HL-60/S4 (cell line): ENCODE data around the gene QRSL1.
"Not testable (repeated sequence)": the region's sequence is repeated elsewhere in the genome, so short reads cannot be mapped to it uniquely, and the experiment has no call there.

Source experiments
- in situ Hi-C: fragments of 300-500 bp; cut with MboI; formaldehyde crosslinking; loops from 2 replicates; pipeline ENCODE4 v1.14.3; 2022; ENCODE audit warnings: low sequenced_read_pairs

QRSL1 gene, protein sequence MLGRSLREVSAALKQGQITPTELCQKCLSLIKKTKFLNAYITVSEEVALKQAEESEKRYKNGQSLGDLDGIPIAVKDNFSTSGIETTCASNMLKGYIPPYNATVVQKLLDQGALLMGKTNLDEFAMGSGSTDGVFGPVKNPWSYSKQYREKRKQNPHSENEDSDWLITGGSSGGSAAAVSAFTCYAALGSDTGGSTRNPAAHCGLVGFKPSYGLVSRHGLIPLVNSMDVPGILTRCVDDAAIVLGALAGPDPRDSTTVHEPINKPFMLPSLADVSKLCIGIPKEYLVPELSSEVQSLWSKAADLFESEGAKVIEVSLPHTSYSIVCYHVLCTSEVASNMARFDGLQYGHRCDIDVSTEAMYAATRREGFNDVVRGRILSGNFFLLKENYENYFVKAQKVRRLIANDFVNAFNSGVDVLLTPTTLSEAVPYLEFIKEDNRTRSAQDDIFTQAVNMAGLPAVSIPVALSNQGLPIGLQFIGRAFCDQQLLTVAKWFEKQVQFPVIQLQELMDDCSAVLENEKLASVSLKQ

DNA sequence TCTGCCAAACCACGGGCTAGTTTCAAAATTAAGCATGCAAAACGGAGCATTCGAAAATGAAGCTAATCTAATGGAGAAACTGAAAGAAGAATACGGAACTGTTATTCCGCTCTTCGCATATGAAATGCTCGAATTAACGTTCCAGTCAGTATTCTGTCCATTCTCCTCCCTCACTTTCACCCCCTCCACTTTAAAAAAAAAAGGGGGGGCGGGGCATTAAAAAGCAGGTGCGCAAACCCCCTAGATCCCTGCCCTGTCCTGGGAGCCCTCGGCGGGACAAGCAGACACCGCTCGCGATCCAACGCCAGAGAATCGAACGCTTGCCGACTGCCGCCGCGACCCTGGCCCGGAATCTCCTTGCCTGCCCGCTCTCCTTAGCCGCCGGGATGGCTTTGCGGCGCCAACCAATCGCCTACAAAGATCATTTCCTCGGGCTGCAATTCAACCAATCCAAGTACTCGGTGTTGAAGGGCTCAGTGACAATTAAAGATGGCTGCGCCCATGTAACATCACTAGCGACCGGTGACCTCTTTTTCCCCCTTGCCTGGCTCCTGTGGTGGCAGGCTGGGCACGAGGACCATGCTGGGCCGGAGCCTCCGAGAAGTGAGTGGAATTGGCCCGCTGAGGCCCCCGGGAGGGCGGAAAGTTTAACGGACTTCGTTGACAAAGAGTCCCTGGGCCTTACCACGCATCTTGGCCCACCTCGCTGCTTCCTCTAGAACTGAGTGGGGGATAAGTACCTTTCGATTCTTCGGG is at the start of gene QRSL1, which contains the start of gene RTN4IP1:
Gene QRSL1 (plus strand): TSS at position 476 of the 756 bp plus-strand sequence. CDS start 104 bp downstream, at position 580.
Gene RTN4IP1 (minus strand): TSS at position 396 of the 756 bp plus-strand sequence. CDS start 477 bp downstream, outside the sequence.
- in situ Hi-C loops: no loop called here

DNA sequence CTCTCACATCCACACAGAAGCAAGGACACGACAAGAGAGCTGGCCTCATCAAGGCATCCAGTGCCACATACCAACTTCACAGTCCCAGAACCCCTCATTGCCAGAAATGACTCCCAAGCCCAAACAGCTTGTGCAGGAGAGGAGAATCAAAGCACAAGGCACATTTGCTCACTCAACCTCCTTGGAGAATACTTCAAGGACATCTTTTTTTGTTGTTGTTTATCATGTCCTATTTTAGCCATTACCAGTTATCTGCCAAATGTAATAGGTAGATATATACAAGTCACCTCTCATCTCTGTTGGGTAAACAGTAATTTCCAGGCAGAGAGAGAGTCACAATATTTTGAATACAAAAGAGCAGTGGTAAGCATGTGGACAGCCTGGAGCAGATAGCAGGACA is 47.9 kb upstream of the QRSL1 start:
- in situ Hi-C loops: no loop called here

DNA sequence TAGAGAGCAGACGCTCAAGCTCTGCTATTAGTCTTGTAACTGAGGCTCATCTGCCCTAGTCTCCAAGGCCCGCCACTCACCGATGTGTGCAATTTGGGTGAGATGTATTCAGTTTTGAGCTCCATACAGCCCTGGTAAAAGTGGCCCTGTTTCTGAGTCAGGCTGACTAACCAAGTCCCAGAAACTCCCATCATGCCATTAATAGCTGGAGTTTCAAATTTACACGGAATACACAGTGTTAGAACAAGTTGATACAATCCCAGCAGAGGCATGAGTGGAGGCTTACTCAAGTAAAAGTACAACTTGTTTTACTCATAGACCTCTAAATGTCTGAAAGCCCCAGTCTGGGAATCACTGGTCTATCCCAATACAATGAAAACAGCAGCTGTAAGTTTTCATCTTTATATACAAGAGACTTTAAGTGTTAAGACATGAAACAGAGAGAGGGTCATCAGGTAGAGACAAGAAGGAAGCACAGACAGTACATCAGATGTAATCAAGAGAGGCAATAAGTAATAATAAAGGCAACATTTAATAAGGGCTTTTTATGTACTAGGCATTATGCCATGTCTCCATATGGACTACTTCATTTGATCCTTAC is 42.5 kb upstream of the QRSL1 start:
- in situ Hi-C loops: no loop called here

DNA sequence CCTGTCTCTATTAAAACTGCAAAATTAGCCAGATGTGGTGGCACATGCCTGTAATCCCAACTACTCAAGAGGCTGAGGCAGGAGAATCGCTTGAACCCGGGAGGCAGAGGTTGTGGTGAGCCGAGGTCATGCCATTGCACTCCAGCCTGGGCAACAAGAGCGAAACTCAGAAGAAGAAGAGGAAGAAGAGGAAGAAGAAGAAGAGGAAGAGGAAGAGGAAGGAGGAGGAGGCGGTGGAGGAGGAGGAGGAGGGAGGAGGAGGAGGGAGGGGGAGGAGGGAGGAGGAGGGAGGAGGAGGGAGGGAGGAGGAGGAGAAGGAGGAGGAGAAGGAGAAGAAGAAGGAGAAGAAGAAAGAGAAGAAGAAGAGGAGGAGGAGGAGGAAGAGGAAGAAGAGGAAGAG is 40.4 kb upstream of the QRSL1 start:
- in situ Hi-C loops: not testable (repeated sequence)

DNA sequence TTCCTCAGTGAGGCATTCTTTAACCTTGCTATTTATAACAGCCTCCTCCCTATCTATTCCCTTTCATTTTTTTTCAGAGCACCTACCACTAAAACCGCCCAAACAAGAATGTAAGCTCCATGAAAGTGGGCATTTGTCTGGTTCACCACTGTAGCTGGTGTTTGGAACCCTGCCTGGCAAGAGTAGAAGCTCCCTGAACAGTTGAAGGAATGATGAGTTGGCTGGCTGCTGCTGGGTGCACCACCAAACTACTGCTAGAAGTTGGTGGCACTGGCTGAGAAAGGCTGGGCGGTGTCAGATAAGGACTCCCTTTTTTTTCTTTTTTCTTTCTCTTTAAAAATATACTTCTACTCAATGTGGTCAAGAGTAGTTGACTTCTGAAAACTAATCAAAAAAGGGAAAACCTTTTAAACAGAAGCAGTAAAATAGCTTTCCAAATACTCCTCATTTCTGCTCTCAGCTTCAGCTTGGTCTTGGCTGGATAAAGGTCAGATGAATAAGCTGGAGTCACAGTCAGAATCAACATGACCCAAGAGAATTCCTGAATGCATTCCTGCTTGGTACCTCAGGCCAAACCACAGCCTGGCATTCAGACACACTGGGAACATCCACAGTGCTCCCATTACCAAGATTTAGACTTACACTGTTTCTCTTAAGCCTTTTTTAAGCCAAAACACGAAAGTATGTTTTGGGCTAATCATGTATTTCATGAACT is 38.1 kb upstream of the QRSL1 start:
- in situ Hi-C loops: no loop called here

DNA sequence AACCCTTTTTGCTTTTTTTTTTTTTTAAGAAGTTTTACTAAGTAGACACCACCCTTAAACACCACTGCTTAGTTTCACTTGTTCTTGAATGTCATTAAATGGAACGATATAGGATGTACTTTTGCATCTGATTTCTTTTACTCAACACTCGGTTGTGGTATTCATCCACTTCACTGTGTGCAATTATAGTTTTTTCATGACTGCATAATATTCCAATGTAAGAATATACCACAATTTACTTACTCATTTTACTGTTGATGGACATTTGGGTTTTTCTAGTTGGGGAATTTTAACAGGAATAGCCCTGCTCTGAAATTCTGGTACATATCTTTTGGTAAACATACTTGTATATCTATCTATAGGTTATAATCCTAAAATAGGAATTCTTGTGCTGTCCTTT is 29.9 kb upstream of the QRSL1 start:
- in situ Hi-C loops: no loop called here

DNA sequence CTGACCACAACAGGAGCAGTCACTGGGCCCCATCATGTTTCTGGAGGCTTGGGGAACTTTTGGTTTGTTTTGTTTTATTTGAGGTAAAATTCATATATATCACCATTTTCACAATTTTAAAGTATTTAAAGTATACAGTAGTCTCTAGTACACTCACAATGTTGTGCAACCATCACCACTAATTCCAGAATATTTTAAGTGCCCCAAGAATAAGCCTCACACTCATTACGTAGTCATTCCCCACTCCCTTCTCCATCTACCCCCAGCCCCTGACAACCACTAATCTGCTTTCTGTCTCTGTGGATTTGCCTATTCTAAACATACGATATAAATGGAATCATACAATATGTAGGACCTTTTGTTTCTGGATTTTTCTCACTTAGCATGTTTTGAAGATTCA is 29.0 kb upstream of the QRSL1 start:
- in situ Hi-C loops: no loop called here

DNA sequence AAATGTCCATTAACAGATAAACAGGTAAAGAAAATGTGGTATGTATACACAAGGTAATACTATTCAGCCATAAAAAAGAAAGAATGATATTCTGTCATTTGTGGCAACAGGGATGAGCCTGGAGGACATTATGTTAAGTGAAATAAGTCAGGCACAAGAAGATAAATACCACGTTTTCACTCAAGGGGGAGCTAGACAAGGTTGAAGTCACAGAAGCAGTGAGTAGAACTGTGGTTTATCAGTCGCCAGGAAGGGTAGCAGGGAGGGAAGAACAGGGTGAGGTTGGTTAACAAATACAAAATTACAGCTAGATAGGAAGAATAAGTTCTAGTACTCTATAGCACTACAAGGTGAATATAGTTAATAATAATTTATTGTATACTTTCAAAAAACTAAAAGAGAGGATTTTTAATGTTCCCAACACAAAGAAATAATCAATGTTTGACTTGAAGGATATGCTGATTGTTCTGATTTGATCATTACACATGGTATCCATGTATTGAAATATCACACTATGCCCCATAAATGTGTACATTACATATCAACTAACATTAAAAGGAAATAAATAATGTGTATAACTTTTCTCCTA is 21.2 kb upstream of the QRSL1 start:
- in situ Hi-C loops: no loop called here

DNA sequence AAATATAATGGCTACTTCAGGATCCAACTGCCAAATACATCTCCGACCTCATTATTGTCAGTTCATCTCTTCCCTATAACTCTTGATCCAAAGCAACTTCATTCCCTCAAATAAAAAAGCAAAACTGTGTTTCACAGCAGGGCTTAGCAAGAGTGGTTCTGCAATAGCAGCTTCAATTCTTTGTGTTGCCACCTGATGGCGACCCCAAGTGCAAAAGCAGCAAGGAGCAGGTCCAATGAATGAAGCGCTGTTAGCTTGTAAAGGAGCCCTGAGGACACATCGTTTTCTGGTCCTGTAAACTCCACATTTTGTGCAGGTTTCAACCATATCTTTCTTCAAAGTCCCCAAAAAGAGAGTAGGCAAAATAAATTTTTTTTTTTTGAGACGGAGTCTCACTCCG is 19.7 kb upstream of the QRSL1 start:
- in situ Hi-C loops: no loop called here

DNA sequence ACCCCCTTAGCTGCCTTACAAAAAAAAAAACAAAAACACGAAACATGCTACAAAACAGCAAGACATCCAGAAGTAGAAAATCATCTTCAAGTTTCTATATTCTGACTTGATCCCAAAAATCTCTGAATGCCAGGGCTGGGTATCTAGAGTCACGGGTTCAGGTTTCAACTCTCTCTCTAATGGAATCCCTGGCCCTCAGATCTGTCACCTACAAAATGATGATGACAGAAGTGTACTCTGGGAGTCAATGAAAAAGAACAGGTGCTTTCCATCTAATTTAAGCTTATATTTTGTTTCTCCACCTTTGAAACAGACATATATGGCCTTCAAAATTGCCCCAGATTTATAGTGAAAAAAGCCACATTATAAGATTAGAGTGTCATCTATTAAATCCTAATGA is 18.3 kb upstream of the QRSL1 start:
- in situ Hi-C loops: no loop called here

DNA sequence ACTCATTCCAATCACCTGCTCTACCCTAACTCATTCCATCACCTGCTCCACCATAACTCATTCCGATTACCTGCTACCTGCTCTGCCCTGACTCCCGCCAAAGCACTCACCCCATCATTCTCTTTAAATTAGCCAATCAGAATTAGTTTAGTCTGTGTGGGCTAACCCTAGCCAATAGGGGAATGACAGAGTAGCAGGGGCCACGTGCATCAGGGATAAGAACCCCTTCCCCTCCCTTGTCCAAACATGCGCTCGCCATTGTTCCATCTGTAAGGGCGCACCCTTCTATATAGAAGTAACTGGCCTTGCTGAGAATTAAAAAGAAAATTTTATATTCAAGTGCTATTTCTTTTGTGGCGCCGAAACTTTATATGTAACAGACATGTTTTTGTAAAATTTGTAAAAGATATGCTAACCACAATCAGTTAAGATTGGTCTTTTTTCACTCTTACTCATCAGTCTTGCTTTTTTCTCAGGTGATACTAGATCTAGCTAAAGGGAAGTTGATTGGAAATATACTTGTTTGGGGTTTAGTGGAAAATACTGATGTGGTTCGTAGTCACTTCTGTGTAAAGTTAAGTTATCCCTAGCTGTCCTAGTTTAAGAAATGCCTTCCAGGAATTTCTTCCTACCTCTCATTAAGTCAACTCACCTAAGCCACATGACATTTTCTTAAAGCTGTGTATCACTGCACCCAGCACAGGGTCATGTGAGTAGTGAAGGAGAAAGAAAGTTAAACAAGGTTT is 16.5 kb upstream of the QRSL1 start:
- in situ Hi-C loops: no loop called here

DNA sequence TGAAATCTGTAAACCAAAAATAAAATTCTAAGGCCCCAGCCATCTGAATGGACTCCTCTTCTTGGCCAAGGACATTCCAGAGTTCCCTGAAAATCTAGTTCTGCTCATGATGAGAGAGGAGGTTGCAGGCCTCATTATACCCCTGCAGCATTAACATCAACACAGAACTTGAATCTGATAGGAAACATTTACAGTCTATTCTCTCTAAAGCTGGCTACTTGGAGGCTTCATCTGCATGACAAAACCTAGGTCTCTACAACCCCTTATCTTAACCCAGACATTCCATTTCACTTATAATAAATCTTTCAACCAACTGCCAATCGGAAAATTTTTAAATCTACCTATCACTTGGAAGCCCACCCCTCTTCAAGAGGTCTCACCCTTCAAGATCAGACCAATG is 15.8 kb upstream of the QRSL1 start:
- in situ Hi-C loops: no loop called here

DNA sequence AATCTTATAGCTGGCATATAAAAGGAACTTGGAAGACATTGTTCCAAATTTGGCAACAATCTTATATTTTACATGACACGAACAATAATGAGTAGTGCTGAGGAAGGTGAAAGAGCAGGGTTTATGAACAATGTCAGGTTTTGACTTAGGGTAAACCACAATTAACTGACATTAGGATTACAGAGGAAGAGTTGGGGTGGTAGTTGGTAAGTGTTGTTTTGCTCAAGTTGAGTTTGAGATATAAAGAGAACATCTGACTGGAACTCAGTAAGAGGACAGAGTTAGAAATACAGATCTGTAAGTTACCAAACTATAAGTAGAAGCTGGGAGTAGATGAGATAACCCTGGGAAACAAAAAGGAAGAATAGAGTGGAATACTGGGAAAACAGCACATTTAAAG is 15.2 kb upstream of the QRSL1 start:
- in situ Hi-C loops: no loop called here

DNA sequence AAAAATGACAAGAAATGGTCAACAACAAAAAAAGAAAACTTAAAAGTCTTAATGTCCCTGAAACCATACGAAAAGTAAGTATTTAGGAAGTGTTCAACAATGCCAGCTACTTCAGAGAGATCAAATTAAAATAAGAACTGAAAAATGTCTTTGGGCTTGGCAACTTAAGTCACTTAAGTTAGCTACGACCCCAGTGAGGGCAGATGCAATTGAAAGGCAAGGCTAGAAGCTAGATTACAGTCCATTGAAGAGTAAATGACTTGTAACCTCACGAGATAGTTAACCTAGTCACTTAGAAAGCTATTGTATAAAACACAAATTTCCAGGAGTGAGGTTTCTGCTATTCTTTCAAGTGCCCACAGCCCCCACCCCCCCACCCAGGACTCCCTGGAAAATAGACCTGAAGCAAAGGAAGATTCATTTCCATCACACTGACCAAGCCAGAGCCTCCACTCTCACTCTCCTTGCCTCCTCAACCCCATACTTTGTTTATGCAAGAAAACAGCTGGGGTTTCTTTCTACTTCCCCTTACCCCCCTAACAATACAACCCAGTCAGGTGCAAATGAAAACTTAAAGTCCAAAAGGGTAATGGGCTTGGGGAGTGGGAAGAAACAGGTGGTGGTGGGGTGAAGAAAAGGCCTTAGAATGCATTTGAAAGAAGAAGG is 14.7 kb upstream of the QRSL1 start:
- in situ Hi-C loops: no loop called here

DNA sequence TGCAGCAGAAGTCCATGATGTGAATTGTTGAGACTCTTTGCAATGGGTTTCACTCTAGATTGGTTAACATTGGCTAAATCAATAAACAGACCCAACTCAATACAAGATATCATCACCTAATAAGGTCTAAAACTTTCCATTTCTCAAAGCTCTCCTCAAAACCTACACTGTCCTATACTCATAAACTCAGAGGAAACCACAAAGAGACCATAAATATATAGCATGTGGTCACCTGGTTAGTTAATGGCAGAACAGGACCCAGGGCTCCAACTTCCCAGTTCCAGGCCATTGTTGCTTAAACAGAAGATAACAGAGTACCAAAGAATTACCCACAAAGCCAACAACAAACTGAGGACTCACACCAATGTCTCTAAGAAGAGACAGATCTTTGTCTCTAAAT is 12.1 kb upstream of the QRSL1 start:
- in situ Hi-C loops: no loop called here

DNA sequence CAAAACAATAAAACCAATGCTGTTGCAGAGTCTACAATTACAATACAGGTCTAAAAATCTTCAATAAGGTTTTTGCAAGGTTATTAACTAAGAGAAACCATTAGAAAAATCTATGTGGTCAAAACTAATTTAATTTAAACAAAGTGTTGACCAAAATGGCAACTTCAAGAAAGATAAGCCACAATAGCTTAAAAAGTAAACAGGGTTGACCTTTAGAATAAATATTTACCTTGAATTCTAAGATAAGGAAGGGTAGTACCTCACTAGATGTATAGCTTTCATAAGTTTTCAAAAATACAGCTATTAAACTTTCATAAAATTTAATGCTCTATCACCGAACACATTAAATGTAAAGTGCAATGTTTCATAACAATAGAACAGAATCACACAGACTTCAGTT is 11.5 kb upstream of the QRSL1 start:
- in situ Hi-C loops: no loop called here

DNA sequence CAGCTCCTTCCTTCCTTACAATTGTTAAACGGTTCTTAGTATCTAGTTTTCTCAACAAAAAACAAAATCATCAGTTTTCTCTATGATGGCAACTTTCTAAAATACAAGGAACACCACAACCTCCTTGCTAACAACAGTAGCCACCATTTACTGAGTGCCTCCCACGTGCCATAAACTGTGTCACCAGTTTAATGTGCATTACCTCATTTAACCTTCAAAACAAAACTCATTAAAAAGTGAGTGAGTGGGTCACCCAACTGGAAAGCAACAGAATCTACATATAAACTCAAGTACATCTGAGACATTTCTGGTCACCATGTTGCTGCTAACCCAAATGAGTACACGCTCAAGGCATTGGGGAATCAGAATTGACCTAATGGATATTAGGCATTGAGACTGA is 11.1 kb upstream of the QRSL1 start:
- in situ Hi-C loops: no loop called here

DNA sequence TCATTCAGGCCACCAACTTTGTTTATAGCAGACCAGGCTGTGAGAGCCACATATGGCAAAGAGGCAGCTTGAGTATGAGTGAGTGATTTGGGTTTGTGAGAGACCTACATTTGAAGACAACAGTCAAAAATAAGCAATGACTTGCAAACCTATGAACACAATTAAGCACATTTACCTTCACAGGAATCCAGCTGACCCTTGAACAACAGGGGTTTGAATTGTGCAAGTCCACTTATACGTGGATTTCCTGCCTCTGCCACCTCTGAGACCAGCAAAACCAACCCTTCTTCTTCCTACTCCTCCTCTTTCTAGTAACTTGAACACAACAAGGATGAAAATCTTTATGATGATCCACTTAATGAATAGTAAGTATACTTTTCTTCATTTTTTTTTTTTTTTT is 10.2 kb upstream of the QRSL1 start:
- in situ Hi-C loops: no loop called here

DNA sequence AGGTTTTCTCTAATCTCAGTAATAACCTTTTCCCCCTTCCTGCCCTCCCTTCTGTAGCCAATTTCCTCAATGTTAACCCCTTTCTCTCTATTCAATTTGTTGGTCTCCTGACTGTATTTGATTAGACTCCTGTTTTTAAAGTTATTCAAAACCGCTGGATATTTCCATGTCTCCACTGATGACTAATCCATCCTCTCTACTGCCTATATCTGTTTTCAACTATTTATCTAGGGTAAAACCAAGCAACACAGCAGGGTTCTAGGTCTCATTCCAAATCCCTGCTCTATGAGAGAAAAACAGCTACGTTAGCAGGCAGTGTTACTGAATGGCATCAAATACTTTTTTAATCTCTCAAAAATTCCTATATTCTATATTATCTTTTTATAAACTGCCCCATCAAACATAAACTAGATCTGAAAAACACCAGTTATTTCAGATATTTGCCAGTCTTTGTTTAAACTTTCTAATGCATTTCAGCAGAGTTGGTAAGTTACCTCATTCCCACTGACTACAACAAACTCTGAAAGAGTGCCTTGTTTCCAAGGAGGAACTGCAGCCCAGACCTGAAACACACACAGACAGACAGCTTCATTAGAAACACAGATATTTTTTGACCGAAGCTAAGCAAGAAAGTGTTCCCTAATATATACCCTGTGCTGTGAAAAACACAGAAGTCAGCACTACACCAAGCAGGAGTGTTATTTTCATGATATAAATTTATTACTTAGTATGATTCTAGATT is 8.3 kb upstream of the QRSL1 start:
- in situ Hi-C loops: no loop called here
